Stimulated activated CD4-positive, alpha-beta T cell treated with anti-CD3 and anti-CD28 coated beads, Interleukin-15, amount 100 ng/mL, for 48 hours (primary cell): ENCODE measurements around the gene TTC28.
"Not testable (repeated sequence)": the region's sequence is repeated elsewhere in the genome, so short reads cannot be mapped to it uniquely, and the experiment has no call there.

Source experiments
- DNase-seq, 2 donors: peaks; one replicate each; pipeline ENCODE4 v3.0.0-alpha.2; 2020; ENCODE audit warnings: low read depth in 2 of 2

Gene TTC28

DNA sequence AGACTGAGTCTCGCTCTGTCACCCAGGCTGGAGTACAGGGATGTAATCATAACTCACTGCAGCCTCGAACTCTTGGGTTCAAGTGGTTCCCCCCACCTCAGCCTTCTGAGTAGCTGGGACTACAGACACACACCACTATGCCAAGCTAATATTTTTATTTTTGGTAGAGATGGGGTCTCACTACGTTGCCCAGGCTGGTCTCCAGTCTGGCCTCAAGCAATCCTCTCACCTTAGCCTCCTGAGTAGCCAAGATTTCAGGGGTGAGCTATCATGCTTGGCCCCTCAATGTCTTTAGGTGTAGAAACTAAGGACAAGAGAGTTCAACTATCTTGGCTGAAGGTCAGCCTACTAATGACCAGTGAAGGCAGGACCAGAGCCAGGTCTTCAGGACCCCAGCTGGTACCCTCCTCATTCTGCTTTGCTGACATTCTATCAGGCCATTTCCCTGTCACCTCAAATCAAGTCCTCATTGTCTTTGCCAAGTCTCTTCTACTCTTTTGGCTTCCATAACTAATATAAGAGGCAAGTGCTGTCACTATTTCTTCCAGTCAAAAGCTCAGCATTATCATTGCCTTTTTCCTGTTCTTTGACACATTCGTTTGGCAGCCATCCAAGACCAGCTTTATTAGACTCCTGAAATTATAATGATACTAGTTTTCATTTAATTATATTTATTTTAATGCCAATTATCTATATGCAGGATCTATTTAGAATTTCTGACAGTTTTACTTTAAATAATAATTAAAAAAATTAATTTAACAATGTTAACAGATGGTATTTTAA is 496.4 kb downstream of the TTC28 start:
- no peak for DNase-seq

DNA sequence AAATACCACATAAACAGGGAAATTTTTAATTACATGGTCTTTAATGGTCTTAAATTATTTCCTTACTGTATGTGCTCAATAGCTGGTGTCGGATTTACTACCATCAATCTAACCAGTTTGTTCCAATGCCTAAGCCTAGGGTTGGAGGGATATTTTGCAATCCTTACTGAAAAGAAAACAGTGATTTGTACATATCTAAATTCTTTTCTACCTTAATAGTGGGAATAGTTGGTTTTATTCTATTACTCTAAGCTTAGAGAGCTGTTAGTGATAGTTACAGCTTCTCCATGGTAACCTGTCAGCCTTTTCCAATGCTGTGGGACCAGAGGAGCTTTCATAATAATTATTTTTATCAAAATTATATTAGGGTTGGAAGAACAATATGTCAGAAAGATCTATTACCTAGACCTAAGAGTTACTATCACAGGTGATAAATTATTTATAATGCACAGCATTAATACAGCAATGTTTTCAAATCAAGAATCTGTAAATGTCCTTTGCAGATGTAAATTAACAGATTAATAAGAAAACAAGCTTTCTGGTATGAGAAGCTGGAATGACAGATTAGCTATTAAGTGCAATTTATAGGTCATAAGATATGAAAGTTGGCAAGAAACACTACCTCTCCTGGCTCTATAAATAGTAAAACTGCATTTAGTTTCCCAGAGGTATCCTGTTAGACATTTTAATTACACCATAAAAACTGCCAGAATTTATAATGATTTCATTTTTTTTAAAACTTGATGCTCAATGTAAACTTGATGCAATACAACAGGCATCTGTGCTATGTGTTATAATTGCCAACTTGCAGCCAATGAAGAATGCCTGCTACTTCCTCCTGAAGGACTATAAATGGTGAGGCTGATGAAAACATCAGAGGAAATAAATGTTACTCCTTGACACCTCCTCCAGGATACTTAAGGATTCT is 498.6 kb downstream of the TTC28 start:
- no peak for DNase-seq

GRCh38 chr22:28179392-28179791 is 500.2 kb downstream of the TTC28 start:
- DNase-seq, result no peak

- DNase-seq, result no peak
These were observed 503.7 kb downstream of the TTC28 start for GRCh38 chr22:28175730-28176492.

- DNase-seq, result no peak
These were observed 505.1 kb downstream of the TTC28 start for GRCh38 chr22:28174509-28174908.

GRCh38 chr22:28172892-28173670 is 506.6 kb downstream of the TTC28 start:
- DNase-seq, result no peak

GRCh38 chr22:28171712-28172111 is 507.9 kb downstream of the TTC28 start:
- DNase-seq, result no peak

- DNase-seq, result no peak
These were observed 508.5 kb downstream of the TTC28 start for GRCh38 chr22:28171115-28171514.

- DNase-seq, result not testable (repeated sequence)
These were observed 510.3 kb downstream of the TTC28 start for GRCh38 chr22:28169314-28169713.

- DNase-seq, result no peak
These were observed 523.8 kb downstream of the TTC28 start for GRCh38 chr22:28155808-28156207.

DNA sequence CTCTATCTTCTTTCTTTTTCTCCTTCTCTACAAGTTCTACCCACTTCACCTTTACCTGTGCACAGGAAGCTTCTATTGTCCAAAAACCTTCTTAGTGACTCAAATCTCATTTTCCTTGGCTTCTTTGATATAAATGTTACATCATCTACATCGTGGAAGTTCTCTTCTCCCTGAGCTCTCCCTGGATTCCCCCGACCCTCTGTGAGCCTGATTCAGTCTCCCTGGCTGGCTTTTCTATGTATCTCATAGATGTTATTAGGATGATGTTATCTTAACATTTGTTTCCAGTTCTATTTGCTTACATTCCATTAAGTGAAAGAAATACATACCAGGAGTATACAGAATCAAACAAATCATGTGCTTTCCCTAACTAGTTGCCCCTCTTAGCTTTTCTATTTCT is 524.8 kb downstream of the TTC28 start:
- no peak for DNase-seq

DNA sequence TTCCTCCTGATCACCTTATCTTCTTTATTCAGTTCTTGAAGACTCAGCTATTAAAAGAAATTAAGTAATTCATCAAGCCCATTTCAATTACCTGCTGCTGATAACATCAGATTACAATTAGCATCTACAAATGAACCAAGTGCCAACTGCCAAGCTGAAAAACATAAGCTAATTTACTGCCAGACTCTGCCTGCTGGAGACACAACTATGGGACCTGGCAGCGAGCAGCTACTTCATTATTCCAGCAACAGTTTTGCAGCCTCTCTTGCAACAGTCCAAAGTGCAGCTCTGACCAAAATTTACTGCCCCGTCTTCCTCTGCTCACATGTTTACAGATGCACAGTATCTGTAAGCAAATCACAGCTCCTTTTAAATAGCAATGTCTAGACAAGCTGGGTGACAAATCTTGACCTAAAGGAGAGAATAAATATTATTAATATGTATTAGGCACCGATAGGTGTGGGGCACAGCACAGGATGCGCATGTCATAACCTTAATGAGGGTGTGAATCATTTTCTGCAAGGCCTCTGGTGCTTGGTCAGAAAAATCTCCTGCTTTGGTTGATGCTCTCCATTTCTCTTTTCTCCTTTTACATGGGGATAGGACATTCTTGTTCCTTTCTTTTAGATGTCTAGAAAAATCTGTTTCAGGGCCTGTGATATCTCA is 528.4 kb downstream of the TTC28 start:
- no peak for DNase-seq

GRCh38 chr22:28148816-28149465 is 530.7 kb downstream of the TTC28 start:
- DNase-seq, result no peak

- no peak for DNase-seq
These were observed 532.2 kb downstream of the TTC28 start for GRCh38 chr22:28147401-28147800.

GRCh38 chr22:28146401-28147314 is 533.0 kb downstream of the TTC28 start:
- DNase-seq, result no peak

- no peak for DNase-seq
These were observed 535.5 kb downstream of the TTC28 start for GRCh38 chr22:28143961-28144745.

DNA sequence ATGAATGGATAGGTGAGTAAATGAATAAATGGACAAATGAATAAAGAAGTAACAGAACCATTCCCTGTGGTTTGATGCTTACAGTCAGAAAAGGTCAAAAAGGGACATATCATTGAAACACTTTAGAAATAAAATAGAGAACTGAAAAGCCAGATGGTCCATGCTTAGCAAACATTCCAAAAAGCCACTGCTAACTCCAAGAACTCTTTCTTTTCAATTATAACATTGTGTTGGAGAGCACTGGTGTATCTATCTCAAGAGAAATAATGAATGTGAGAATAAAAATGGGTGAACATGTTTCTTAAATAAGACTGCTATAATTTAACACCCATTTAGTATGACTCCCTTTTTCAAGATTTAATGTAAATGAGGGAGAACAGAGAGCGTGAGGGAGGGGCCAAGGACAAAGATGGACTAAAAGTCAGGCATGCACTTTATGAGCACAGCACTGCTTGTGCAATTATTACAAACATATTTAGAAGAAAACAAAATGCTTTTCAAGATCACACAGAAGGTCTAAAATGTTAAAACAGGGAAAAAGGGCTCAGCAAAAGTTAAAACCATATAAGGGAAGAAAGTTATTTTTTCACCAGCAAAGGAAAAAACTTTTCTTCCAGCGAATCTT is 536.3 kb downstream of the TTC28 start:
- DNase-seq, result no peak
